Tibial nerve (tissue), 4 donors: ENCODE data around the gene FGD4. TPM values are rescaled to one million over a fixed set of nuclear protein-coding genes. Genes with fewer than 3 reads are reported as not detected.

Experiments
- DNase-seq, 2 donors: peaks; one replicate each; pipeline ENCODE4 v3.0.0-alpha.2; 2019; ENCODE audit warnings: low spot score in 2 of 2
- H3K27ac ChIP-seq, 4 donors: fragments of 200-600 bp; sonication (generic) in 3 of 4; one replicate each; pipeline ENCODE4 v1.5.1; 2017 to 2019; ENCODE audit warnings: mild to moderate bottlenecking in 1 of 4
- H3K27me3 ChIP-seq, 2 donors: fragments of 200-600 bp; sonication (generic) in 1 of 2; one replicate each; pipeline versions ENCODE4 v1.5.1 to v1.6.0; 2017 to 2019
- H3K36me3 ChIP-seq, 3 donors: fragments of 200-600 bp; sonication (generic); one replicate each; pipeline ENCODE4 v1.5.1; 2018 to 2019
- H3K4me1 ChIP-seq, 4 donors: fragments of 200-600 bp; sonication (generic) in 3 of 4; one replicate each; pipeline ENCODE4 v1.5.1; 2017 to 2019
- H3K4me3 ChIP-seq, 4 donors: fragments of 200-600 bp; sonication (generic) in 3 of 4; one replicate each; pipeline ENCODE4 v1.5.1; 2017 to 2019; ENCODE audit warnings: mild to moderate bottlenecking in 1 of 4, moderate library complexity in 1 of 4
- H3K9me3 ChIP-seq, 4 donors: fragments of 200-600 bp; sonication (generic) in 3 of 4; one replicate each; pipeline ENCODE4 v1.5.1; 2017 to 2019
- CTCF ChIP-seq, 5 experiments: fragments of 200-600 bp in 3 of 5; fragments of 450-650 bp in 2 of 5; sonication (generic) in 3 of 5; IDR thresholded peaks; one replicate each; pipeline ENCODE4 v1.5.1; 2016 to 2019; ENCODE audit warnings: antibody characterized with exemption in 5 of 5, mild to moderate bottlenecking in 3 of 5, moderate library complexity in 2 of 5
- EP300 ChIP-seq, 2 donors: sonication (generic); formaldehyde crosslinking; IDR thresholded peaks; one replicate each; pipeline ENCODE4 v1.6.1; 2017; ENCODE audit warnings: antibody characterized with exemption in 2 of 2, mild to moderate bottlenecking in 1 of 2
- POLR2A ChIP-seq, 2 donors: fragments of 450-650 bp; IDR thresholded peaks; one replicate each; pipeline ENCODE4 v1.6.1; 2017; ENCODE audit warnings: antibody characterized with exemption in 2 of 2, mild to moderate bottlenecking in 2 of 2, moderate library complexity in 2 of 2
- WGBS, 2 donors: methylation state at CpG; one replicate each; pipeline ENCODE4 v1.1.5; 2018; 5-methylcytosine and 5-hydroxymethylcytosine counted together
- total RNA-seq, 4 donors: library from RNA; depleted of rRNA; stranded (reverse); fragments of >200 nt; gene quantifications; one replicate each; pipeline ENCODE4 v1.1.0, GENCODE V29; 2016

Gene FGD4
- total RNA-seq, 4 donors from 2014 or later: 78.3 to 102 (median 84.2) TPM

- Histone ChIP-seq H3K36me3 (no peaks in the 10 kb centered on the region), H3K9me3 (no peaks in the 10 kb centered on the region), H3K4me1 (peaks cover 0 to 19% (median 11%) of the 10 kb centered on the region in 4 donors), H3K4me3 (no peak overlapping the region), H3K27ac (no peak overlapping the region), H3K27me3 (no peaks in the 10 kb centered on the region)
- TF ChIP-seq EP300 (IDR thresholded peaks at IDR 0.05): no peak
- no peak for TF ChIP-seq CTCF (IDR thresholded peaks at IDR 0.05)
- no peak for TF ChIP-seq POLR2A (IDR thresholded peaks at IDR 0.05)
- DNase-seq: no peak
- 85 to 86% methylated on average over 10 of the region's 10 CpGs for WGBS, 2 donors
Measured at GRCh38 chr12:32402170-32402569, 2.8 kb downstream of the FGD4 start.

GRCh38 chr12:32402946-32403345 lies 3.6 kb downstream of the FGD4 start:
- H3K27me3 ChIP-seq: no peaks in the 10 kb centered on the region
- peaks cover 0 to 19% (median 8%) of the 10 kb centered on the region in 4 donors for H3K4me1 ChIP-seq
- TF ChIP-seq EP300 (IDR thresholded peaks at IDR 0.05): no peak
- TF ChIP-seq CTCF (IDR thresholded peaks at IDR 0.05): no peak
- no peak for TF ChIP-seq POLR2A (IDR thresholded peaks at IDR 0.05)
- no peak for DNase-seq
- H3K36me3 ChIP-seq: no peaks in the 10 kb centered on the region
- H3K27ac ChIP-seq: peak overlapping the region in 1 of 4 donors; percentile 17
- no peaks in the 10 kb centered on the region for H3K9me3 ChIP-seq
- H3K4me3 ChIP-seq: no peak overlapping the region
- WGBS, 2 donors: 47 to 50% methylated on average over 1 of the region's 1 CpG

GRCh38 chr12:32407795-32408194 lies 8.4 kb downstream of the FGD4 start:
- no peaks in the 10 kb centered on the region for H3K9me3 ChIP-seq
- TF ChIP-seq POLR2A (IDR thresholded peaks at IDR 0.05) (no peak), EP300 (IDR thresholded peaks at IDR 0.05) (no peak), CTCF (IDR thresholded peaks at IDR 0.05) (no peak)
- no peak overlapping the region for H3K4me3 ChIP-seq
- H3K4me1 ChIP-seq: no peaks in the 10 kb centered on the region
- WGBS, 2 donors: 94 to 96% methylated on average over 3 of the region's 3 CpGs
- peaks cover 0 to 3% (median 0%) of the 10 kb centered on the region in 3 donors for H3K36me3 ChIP-seq
- no peak for DNase-seq
- no peaks in the 10 kb centered on the region for H3K27me3 ChIP-seq
- no peak overlapping the region for H3K27ac ChIP-seq

GRCh38 chr12:32413412-32413811 lies 14.1 kb downstream of the FGD4 start:
- no peak for TF ChIP-seq POLR2A (IDR thresholded peaks at IDR 0.05)
- no peak for TF ChIP-seq EP300 (IDR thresholded peaks at IDR 0.05)
- TF ChIP-seq CTCF (IDR thresholded peaks at IDR 0.05): no peak
- WGBS, 2 donors: 70% methylated on average over 3 of the region's 3 CpGs
- no peaks in the 10 kb centered on the region for H3K4me1 ChIP-seq
- H3K4me3 ChIP-seq: no peak overlapping the region
- H3K27ac ChIP-seq: no peak overlapping the region
- H3K27me3 ChIP-seq: no peaks in the 10 kb centered on the region
- H3K36me3 ChIP-seq: peaks cover 0 to 7% (median 0%) of the 10 kb centered on the region in 3 donors
- no peaks in the 10 kb centered on the region for H3K9me3 ChIP-seq
- DNase-seq: no peak

- H3K4me3 ChIP-seq: no peak overlapping the region
- no peak for TF ChIP-seq EP300 (IDR thresholded peaks at IDR 0.05)
- no peak for TF ChIP-seq POLR2A (IDR thresholded peaks at IDR 0.05)
- no peak for TF ChIP-seq CTCF (IDR thresholded peaks at IDR 0.05)
- H3K27ac ChIP-seq: no peak overlapping the region
- H3K27me3 ChIP-seq: no peaks in the 10 kb centered on the region
- no peak for DNase-seq
- H3K4me1 ChIP-seq: peaks cover 0 to 30% (median 7%) of the 10 kb centered on the region in 4 donors
- WGBS, 2 donors: 97 to 98% methylated on average over 5 of the region's 5 CpGs
- no peaks in the 10 kb centered on the region for H3K9me3 ChIP-seq
- H3K36me3 ChIP-seq: peaks cover 0 to 4% (median 0%) of the 10 kb centered on the region in 3 donors
Measured at GRCh38 chr12:32418221-32418620, 18.9 kb downstream of the FGD4 start.
